ENCODE data around the gene CACNB3.

The CACNB3 gene

GRCh38 chr12:48788854-48789775 lies 29.2 kb upstream of the CACNB3 start, which contains the start of gene ADCY6:
ADCY6 (minus strand) TSS chr12:48789089; CDS start chr12:48783434, 5,655 bp downstream.
- DNase-seq = no peak

GRCh38 chr12:48789858-48790326 lies 28.4 kb upstream of the CACNB3 start:
- no peak for DNase-seq

- DNase-seq = no peak
Observed at GRCh38 chr12:48793696-48794095, 24.6 kb upstream of the CACNB3 start.

GRCh38 chr12:48794870-48795269 lies 23.4 kb upstream of the CACNB3 start:
- DNase-seq = no peak

DNA sequence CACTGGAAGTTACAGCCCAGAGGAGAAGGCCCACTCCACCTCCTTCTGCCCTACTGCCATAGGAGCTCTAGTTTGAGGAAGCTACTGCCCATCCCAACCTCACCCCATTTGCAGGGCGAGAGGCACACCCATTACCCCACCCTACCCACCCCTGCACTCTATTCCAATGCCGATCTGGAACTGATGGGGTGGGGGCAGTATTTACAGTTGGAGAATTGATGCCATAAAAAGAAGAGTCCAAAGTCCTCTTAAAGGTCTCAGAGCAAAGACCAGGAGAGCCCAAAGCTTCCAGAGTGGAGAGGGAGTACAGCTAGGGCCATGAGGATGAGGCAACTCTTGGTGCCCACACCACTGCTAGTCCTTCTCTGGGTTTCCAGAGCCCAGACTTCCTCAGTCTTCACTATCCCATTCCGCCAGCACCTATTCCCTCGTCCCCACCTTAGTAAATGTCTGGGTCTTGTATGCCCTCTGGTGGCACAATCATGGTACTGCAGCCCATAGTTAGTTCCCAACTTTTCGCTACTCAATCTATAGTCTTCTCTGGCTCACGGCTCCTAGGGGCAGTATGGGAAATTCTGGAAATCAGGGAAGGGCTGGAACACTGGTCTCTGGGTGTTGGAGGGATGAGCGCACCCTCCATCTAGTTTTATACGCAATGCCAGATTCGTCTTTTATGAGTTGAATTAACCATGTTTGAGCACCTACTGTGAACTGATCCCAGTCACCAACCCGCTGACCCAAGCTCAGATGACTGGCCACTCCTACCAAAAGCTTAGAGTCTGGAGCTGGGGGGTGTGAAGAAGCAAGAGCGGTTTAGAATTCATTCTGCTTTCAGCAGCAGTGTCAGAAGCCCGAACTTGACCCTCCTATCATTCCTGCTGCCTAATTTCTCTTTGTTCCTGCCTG lies 22.5 kb upstream of the CACNB3 start:
- peak; percentile 79 for DNase-seq

- DNase-seq = no peak
Observed at GRCh38 chr12:48796976-48797375, 21.3 kb upstream of the CACNB3 start.

DNA sequence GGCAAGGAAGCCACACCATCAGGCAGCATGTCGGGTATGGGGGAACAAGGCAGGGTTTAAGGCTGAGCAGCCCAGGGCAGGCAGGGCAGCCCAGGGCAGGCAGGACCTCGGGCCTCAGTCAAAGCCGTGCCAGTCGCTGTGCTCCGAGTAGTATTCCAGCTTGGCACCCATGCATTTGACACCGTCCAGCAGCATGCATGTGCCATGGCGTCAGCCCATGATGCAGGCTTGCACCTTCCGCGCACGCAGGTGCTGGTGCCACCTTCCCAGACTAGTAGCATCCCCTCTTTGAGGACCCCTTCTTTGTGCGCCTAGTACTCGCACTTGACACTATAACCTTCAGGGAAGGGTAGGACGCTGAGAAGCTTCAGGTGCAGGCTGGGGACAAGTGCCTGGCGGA lies 17.8 kb upstream of the CACNB3 start:
- DNase-seq = no peak

GRCh38 chr12:48800971-48801370 lies 17.3 kb upstream of the CACNB3 start:
- no peak for DNase-seq

DNA sequence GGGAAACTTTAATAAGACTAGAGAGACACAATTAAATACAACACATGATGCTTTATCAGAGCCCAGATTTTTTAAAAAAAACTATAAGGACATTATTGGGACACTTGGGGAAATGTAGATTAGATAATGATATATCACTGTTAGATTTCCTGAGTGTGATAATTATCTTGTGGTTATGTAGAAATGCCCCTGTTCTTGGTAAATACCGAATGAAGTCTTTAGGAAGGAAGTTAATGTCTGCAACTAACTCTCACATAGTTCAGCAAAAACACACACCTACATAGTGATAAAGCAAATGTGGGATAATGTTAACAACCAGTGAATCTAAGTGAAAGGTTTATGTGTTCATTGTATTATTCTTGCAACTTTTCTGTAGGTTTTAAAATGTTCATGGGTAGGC lies 14.6 kb upstream of the CACNB3 start:
- no peak for DNase-seq

DNA sequence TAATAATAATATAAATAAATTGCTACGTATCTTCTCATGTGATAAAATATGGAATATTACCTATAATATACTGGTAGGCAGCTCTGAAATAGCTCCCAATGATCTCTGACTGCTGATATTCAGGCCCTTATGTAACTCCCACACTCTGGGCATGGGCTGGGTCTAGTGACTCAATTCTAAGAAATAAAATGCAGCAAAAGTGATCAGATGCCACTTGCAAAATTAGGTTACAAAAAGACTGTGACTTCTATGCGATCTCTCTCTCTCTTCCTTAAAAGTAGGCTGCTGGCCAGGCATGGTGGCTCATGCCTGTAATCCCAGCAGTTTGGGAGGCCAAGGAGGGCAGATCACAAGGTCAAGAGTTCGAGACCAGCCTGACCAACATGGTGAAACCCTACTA lies 10.3 kb upstream of the CACNB3 start:
- DNase-seq = no peak

GRCh38 chr12:48810903-48811431 lies 7.3 kb upstream of the CACNB3 start:
- DNase-seq = no peak

- no peak for DNase-seq
Observed at GRCh38 chr12:48811437-48812090, 6.7 kb upstream of the CACNB3 start.

DNA sequence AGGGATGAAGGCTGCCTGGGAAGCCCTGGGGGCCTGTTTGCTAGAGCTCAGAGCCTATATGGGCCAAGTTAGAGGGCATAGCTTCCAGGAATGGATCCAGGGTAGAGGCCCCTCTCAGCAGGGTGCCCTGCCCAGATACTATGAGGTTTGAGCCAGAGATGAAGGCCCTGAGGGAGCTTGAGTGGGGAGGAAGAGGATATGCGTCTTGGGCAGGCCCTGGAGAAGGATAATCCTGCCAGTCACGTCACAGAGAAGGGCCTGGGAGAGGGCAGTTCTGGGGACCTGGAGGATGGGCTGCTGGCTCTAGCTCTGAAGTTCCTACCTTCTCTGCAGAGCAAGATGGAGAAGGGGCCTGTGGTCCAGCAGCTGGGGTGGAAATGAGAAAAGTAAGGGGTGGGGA lies 5.9 kb upstream of the CACNB3 start:
- DNase-seq = no peak

DNA sequence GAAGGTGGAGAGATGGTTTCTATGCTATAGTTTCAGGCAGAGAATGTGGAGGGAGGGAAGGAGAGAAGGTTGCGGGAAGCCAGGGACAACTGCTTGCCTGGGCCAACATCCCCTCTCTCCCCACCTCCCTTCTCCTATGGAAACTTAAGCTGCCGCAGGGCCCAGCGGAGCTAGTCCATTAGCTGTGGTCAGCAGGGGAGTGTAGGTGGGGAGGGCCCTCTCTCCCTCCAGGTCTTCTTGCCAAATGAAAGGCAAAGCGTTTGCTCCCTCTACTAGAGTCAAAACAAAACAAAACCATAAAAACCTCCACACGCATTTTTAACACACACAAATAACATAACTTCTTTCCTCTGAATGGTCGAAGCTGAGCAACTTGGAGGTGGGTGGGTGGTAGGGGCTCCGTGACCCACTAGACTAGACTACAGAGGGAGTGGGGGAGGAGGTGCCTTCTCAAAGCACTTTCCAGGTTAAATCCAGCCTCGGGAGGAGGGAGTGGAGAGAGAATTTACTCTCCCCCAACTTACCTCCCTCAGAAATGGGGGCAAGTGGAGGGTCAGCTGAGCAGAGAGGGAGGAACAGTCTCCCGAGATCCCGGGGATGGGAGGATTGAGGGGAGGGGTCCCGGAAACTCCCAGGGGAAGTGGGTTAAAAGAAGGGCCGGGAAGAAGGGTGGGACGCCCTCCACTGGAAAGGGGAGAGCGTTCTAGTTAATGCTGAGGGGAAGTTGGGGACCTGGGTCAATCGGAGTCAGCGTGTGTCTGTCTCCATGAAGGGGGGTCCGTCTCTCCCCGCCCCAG lies 4.6 kb upstream of the CACNB3 start:
- DNase-seq = no peak

- DNase-seq = peak; percentile 93
Observed at GRCh38 chr12:48814262-48815125, 3.8 kb upstream of the CACNB3 start.

DNA sequence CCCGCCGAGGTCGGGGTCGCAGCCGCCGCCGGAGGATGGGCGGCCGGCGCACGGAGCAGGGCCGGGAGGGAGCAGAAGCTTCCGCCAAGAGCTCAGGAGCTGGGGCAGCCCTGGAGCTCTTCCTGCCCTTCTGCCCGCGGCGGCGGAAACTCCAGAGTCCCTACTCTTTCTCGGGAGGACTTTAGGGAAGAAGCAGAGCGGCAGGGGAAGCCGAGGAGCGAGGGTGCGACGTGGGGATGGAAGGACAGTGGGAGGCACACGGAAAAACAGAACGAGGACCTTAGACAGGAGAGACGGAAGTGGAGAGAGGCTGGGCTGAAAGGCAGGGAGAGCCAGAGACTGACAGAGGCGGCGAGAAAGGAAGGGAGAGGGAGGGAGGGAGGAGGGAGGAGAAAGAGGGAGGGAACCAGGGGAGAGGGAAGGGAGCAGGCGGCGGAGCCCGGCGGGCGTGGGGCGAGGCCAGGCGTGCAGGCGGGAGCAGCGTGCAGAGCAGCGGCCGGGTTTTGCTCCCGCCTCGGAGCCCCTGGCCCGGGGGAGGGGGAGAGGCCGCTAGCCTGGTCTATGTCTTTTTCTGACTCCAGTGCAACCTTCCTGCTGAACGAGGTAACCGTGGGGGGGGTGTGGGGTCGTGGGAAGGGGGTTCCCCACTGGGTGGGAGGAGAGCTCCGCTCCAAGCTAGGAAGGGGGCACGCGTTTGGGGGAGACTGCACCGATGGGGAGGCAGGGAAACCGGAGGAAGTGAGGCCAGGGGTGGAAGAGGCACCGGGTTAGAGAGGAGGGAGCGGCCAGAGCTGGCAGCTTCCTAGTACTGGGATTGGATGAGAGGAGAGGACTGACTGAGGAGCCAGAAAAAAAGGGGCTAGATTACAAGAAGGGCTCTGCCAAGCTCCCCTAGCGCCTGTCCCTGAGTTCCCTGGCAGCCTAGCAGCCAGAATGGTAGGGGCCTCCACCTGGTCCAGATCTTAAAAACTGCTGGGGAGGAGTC lies 2.9 kb upstream of the CACNB3 start:
- DNase-seq = no peak

DNA sequence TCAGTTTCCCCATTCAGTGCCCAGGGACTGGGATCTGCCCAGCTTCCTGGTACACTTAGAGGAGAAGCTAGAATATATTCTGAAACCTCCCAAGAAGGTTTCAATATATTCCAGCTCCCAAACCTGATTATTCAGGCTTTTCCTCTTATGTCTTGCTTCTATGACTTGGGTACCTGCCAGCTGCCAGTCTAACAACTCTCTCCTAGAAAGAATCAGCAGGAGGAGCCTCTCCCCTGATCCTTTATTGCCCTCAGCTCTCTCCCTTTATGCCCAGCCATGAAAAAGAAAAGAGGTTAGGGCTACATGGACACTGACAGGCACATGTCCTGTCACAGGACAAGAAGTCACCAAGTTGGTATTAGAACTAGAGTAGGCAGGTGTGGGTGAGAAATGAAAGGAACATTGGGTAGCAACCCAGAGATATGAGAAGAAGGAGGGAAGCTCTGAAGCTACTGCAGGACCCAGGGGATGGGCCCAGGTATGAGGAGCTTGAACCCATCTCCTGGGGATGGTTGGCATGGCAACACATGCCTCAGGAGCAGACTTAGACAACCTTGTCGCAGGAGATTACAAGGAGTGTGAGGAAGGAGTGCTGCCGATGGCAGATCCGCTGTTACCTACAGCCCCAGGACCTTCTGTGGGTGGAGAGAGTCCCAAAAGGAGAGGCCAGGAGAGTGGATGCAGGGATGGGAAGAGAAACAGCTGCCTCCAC lies 2.0 kb upstream of the CACNB3 start:
- DNase-seq = no peak

GRCh38 chr12:48818831-48819590 lies 715 bp downstream of the CACNB3 start:
- DNase-seq = peak; percentile 69

Data from activated CD8-positive, alpha-beta memory T cell treated with anti-CD3 and anti-CD28 coated beads for 24 hours (primary cell).